Sigmoid colon (tissue), 7 donors: Measurements from ENCODE around the gene SCAANT1. TPM values are rescaled to one million over a fixed set of nuclear protein-coding genes. Genes with fewer than 3 reads are reported as not detected.

Experiments
- DNase-seq: peaks from one replicate; pipeline ENCODE4 v3.0.0-alpha.2; 2019
- H3K27ac ChIP-seq, 4 donors: fragments of 200-600 bp; sonication (generic); one replicate each; pipeline ENCODE4 v1.5.1; 2016 to 2019; ENCODE audit warnings: mild to moderate bottlenecking in 1 of 4
- H3K27me3 ChIP-seq, 3 donors: fragments of 200-600 bp; sonication (generic); one replicate each; pipeline ENCODE4 v1.5.1; 2019; ENCODE audit warnings: mild to moderate bottlenecking in 1 of 3
- H3K36me3 ChIP-seq, 4 donors: fragments of 200-600 bp; sonication (generic); one replicate each; pipeline ENCODE4 v1.5.1; 2016 to 2019
- H3K4me1 ChIP-seq, 4 donors: fragments of 200-600 bp; sonication (generic); one replicate each; pipeline ENCODE4 v1.5.1; 2017 to 2019
- H3K4me3 ChIP-seq, 4 donors: fragments of 200-600 bp; sonication (generic); one replicate each; pipeline ENCODE4 v1.5.1; 2017 to 2019; ENCODE audit warnings: mild to moderate bottlenecking in 2 of 4, moderate library complexity in 1 of 4
- H3K9me3 ChIP-seq, 4 donors: fragments of 200-600 bp in 3 of 4; sonication (generic) in 3 of 4; one replicate each; pipeline versions ENCODE4 v1.5.1 to v1.6.1; 2013 to 2019
- EP300 ChIP-seq, 4 donors: sonication (generic); formaldehyde crosslinking; IDR thresholded peaks; one replicate each; pipeline ENCODE4 v1.6.1; 2017; ENCODE audit warnings: antibody characterized with exemption in 4 of 4
- POLR2A ChIP-seq, 2 donors: fragments of 450-650 bp; IDR thresholded peaks; one replicate each; pipeline ENCODE4 v1.6.1; 2016; ENCODE audit warnings: antibody characterized with exemption in 2 of 2, mild to moderate bottlenecking in 2 of 2, moderate library complexity in 2 of 2
- POLR2AphosphoS5 ChIP-seq, 4 donors: sonication (generic); formaldehyde crosslinking; IDR thresholded peaks; one replicate each; pipeline ENCODE4 v1.6.1; 2017; ENCODE audit warnings: antibody characterized with exemption in 4 of 4
- WGBS, 2 donors: extraction: QIAGEN DNeasy Blood & Tissue Kit; methylation state at CpG; one replicate each; pipeline ENCODE4 v1.1.7; 2013; 5-methylcytosine and 5-hydroxymethylcytosine counted together
- intact Hi-C: fragments of 100-400 bp; cut with DNase I; formaldehyde crosslinking; loops from one replicate; pipeline ENCODE4 v1.15.1; 2023
- polyA plus RNA-seq, 3 donors: library from polyadenylated mRNA; stranded (reverse); fragments of 200-250 nt; gene quantifications; one replicate each; pipeline ENCODE4 v1.2.3, GENCODE V29; 2013
- total RNA-seq, 4 donors: library from RNA; depleted of rRNA; stranded (reverse); fragments of >200 nt; gene quantifications; one replicate each; pipeline ENCODE4 v1.1.0, GENCODE V29; 2016
- TF ChIP-seq, protein P1 (sequence below), 4 experiments: fragments of 450-650 bp in 3 of 4; fragments of 200-600 bp in 1 of 4; IDR thresholded peaks; one replicate each; pipeline ENCODE4 v1.5.1; 2016 to 2019; ENCODE audit warnings: antibody characterized with exemption in 4 of 4, mild to moderate bottlenecking in 3 of 4, moderate library complexity in 2 of 4
- donor health status: healthy with polysubstance abuse.
- donor health status: Bipolar disorder and iron deficiency.
- donor health status: healthy.

The SCAANT1 gene
- total and polyA plus RNA-seq, 7 donors: not detected

DNA sequence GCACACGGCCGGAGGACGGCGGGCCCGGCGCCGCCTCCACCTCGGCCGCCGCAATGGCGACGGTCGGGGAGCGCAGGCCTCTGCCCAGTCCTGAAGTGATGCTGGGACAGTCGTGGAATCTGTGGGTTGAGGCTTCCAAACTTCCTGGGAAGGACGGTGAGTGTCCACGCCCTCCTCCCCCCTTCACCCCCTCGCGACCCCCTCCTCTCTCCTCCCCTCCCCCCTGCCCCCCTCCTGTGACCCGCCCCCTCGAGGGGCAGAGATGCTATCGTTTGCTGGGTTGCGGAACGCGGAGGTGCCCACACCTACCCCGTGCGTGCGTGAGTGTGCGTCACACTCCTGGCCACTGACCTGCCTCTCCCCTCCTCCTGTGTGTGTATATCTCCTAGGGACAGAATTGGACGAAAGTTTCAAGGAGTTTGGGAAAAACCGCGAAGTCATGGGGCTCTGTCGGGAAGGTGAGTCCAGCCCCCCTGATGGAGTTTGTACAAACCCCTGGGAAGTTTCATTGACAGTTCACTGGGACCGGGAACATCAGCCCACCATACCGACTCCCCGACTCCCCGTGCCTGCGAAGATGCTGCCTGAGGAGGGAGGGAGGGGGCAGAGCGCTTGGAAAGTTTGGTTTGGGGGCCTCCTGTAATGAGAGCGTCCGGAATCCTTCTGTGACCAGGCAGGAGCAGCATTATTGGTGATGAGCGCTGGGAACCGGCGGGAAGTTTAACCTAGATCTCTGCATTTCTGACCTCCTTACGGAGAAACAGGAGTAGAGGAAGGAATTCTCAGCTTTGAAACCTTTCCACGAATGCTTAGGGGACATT is 795 bp upstream of the SCAANT1 start:
- DNase-seq: peak; percentile 92
- peak in 3 of 4 donors; percentile 45 to 55 (median 49) for TF ChIP-seq POLR2AphosphoS5 (IDR thresholded peaks at IDR 0.05)
- TF ChIP-seq POLR2A (IDR thresholded peaks at IDR 0.05): no peak

DNA sequence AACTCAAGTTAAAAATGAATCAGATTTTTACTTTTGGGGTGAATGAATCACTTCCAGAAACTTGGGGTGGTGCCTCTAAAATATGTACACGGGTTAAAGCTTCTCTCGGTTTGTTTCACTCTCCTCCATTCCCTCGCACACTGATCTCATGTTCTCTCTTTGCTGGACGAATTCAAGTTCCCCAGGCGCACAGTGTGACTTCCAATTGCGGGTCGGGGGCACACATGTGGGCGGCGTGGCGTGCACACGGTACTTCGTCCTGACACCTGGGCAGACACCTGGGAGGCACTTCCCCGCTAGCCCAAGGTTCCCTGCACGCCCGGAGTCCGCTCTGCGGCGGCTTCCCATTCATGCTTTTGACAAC is 692 bp downstream of the SCAANT1 start:
- Histone ChIP-seq H3K4me3 (peak overlapping the region; percentile 44 to 93 (median 76)), H3K27me3 (no peaks in the 10 kb centered on the region), H3K27ac (peak overlapping the region; percentile 97 to 99 (median 98)), H3K36me3 (peaks cover 0 to 12% (median 0%) of the 10 kb centered on the region in 4 donors), H3K4me1 (peaks cover 0 to 33% (median 28%) of the 10 kb centered on the region in 4 donors), H3K9me3 (no peaks in the 10 kb centered on the region)
- intact Hi-C loops: loop anchor here (1.0 kb wide), 1 partner anchor 47 kb away; no protein-coding TSS in a partner anchor
- WGBS, 2 donors: 0% methylated on average over 18 of the region's 18 CpGs
- DNase-seq: no peak
- TF ChIP-seq EP300 (IDR thresholded peaks at IDR 0.05): no peak
- TF ChIP-seq, protein P1, sequence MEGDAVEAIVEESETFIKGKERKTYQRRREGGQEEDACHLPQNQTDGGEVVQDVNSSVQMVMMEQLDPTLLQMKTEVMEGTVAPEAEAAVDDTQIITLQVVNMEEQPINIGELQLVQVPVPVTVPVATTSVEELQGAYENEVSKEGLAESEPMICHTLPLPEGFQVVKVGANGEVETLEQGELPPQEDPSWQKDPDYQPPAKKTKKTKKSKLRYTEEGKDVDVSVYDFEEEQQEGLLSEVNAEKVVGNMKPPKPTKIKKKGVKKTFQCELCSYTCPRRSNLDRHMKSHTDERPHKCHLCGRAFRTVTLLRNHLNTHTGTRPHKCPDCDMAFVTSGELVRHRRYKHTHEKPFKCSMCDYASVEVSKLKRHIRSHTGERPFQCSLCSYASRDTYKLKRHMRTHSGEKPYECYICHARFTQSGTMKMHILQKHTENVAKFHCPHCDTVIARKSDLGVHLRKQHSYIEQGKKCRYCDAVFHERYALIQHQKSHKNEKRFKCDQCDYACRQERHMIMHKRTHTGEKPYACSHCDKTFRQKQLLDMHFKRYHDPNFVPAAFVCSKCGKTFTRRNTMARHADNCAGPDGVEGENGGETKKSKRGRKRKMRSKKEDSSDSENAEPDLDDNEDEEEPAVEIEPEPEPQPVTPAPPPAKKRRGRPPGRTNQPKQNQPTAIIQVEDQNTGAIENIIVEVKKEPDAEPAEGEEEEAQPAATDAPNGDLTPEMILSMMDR (IDR thresholded peaks at IDR 0.05): no peak
- no peak for TF ChIP-seq POLR2A (IDR thresholded peaks at IDR 0.05)
- no peak for TF ChIP-seq POLR2AphosphoS5 (IDR thresholded peaks at IDR 0.05)

More for the DNA sequence above, 795 bp upstream of the SCAANT1 start:
- H3K27ac ChIP-seq: peak overlapping the region; percentile 97 to 99 (median 98)
- no peaks in the 10 kb centered on the region for H3K27me3 ChIP-seq
- 10 to 14% methylated on average over 46 of the region's 46 CpGs for WGBS, 2 donors
- peak overlapping the region; percentile 44 to 93 (median 76) for H3K4me3 ChIP-seq
- no peaks in the 10 kb centered on the region for H3K9me3 ChIP-seq
- peaks cover 0 to 27% (median 0%) of the 10 kb centered on the region in 4 donors for H3K36me3 ChIP-seq
- intact Hi-C loops: loop anchor here (2.0 kb wide), 1 partner anchor 48 kb away; no protein-coding TSS in a partner anchor
- H3K4me1 ChIP-seq: peaks cover 0 to 33% (median 28%) of the 10 kb centered on the region in 4 donors

DNA sequence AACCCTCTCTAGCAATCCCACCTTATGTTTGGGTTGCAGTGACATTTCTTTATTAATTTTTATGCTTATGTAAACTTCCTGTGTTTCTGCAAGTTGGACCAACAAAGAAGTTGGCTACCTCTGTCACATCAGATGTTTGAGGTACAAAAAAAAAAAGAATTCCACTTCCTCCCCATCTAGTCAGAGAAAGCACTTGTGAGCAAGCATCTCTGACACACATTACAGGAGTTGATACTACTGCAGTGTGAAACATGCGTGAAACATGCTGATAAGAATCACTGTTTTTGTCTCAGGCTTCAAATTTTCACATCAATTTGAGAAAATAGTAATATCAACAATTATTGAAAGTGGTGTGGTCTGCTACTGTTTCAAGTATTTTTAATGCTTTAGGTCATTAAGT is 1.3 kb downstream of the SCAANT1 start:
- Histone ChIP-seq H3K36me3 (peaks cover 0 to 6% (median 0%) of the 10 kb centered on the region in 4 donors), H3K27me3 (no peaks in the 10 kb centered on the region), H3K4me3 (peak overlapping the region in 1 of 4 donors; percentile 93), H3K9me3 (no peaks in the 10 kb centered on the region), H3K4me1 (peaks cover 0 to 33% (median 28%) of the 10 kb centered on the region in 4 donors), H3K27ac (peak overlapping the region; percentile 97 to 99 (median 98))
- intact Hi-C loops: loop anchor here (1.0 kb wide), 1 partner anchor 47 kb away; no protein-coding TSS in a partner anchor
- no peak for DNase-seq
- TF ChIP-seq EP300 (IDR thresholded peaks at IDR 0.05): no peak
- TF ChIP-seq, protein P1 (IDR thresholded peaks at IDR 0.05): no peak
- no peak for TF ChIP-seq POLR2A (IDR thresholded peaks at IDR 0.05)
- TF ChIP-seq POLR2AphosphoS5 (IDR thresholded peaks at IDR 0.05): no peak
- WGBS, 2 donors: 18 to 42% methylated on average over 1 of the region's 1 CpG

DNA sequence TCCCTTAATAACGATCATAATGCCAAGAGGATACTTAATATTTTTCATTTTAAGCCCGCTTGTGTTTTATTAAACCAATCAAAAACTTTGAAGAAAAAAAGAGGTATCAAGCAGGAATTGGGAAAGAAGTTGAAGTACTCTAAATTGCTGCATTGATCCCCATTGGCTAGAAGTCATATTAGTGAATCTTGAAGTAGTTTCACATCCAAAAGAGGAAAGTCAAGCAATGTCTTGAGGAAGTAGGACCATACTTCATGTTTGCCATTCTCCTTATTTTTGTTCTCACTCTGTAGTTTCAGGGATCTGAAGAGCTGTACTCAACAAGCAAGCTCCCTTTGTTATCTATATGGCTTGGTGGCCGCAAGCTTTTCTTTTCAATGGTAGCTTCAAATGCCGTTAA is 2.2 kb downstream of the SCAANT1 start:
- TF ChIP-seq EP300 (IDR thresholded peaks at IDR 0.05) (no peak), POLR2AphosphoS5 (IDR thresholded peaks at IDR 0.05) (no peak), POLR2A (IDR thresholded peaks at IDR 0.05) (no peak)
- TF ChIP-seq, protein P1 (IDR thresholded peaks at IDR 0.05): no peak
- Histone ChIP-seq H3K4me1 (peaks cover 0 to 31% (median 28%) of the 10 kb centered on the region in 4 donors), H3K27me3 (no peaks in the 10 kb centered on the region), H3K36me3 (peaks cover 0 to 1% (median 0%) of the 10 kb centered on the region in 4 donors), H3K4me3 (no peak overlapping the region), H3K9me3 (no peaks in the 10 kb centered on the region), H3K27ac (no peak overlapping the region)
- intact Hi-C loops: no loop called here
- 94 to 96% methylated on average over 4 of the region's 4 CpGs for WGBS, 2 donors
- no peak for DNase-seq

DNA sequence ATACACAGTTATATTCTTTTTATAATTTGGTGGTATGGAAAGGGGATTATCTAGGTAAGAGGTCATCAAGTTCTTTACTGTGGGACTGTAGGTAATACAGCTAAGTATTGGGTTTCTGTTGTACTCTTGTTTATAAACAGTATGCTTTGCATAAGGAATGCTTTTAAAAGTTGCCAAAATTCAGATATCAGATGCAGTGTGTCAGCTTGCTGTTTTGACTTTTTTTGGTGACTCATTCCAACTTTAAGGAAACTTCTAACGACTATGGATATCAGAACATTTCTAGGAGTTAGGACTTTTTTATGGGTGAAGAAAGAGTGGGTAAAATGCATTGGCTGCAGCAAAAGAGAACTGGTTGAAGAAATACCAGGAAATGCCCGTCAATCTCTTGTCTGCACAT is 2.8 kb downstream of the SCAANT1 start:
- Histone ChIP-seq H3K4me1 (peaks cover 0 to 26% (median 23%) of the 10 kb centered on the region in 4 donors), H3K27me3 (no peaks in the 10 kb centered on the region), H3K36me3 (no peaks in the 10 kb centered on the region), H3K27ac (no peak overlapping the region), H3K9me3 (no peaks in the 10 kb centered on the region), H3K4me3 (no peak overlapping the region)
- TF ChIP-seq POLR2AphosphoS5 (IDR thresholded peaks at IDR 0.05) (no peak), EP300 (IDR thresholded peaks at IDR 0.05) (no peak), POLR2A (IDR thresholded peaks at IDR 0.05) (no peak)
- TF ChIP-seq, protein P1 (IDR thresholded peaks at IDR 0.05): no peak
- 84 to 89% methylated on average over 2 of the region's 2 CpGs for WGBS, 2 donors
- intact Hi-C loops: no loop called here
- no peak for DNase-seq
